ENCODE results near the gene PLA2G2D.

DNA sequence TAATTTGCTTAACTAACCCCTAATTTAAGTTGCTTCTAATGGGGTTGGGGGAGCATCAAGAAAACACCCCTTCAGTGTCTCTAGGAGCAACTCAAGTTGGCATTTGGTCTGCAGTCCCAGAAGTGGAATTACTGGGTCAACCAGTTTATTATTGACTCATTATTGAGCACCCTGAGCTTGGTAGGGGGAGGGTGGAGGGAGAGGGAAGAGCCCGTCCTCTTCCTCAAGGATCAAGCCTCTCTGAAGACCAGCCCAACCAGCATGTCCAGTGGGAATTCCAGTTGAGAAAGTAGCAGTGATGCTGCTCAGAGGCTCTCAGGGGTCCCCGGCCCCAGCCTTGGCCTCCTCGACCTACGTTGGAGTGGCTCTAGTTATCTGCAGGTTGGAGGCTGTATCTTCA lies 17.7 kb upstream of the PLA2G2D start:
- no peak for TF ChIP-seq ZBTB7A (tag by site-specific recombination; IDR thresholded peaks at IDR 0.05; ENCODE audit: low read depth)
- TF ChIP-seq ZNF184 (tag by site-specific recombination; IDR thresholded peaks at IDR 0.05), result no peak
- TF ChIP-seq SCRT1 (tag by site-specific recombination; IDR thresholded peaks at IDR 0.05; ENCODE audit: borderline replicate concordance), result no peak
- TF ChIP-seq, protein P1, sequence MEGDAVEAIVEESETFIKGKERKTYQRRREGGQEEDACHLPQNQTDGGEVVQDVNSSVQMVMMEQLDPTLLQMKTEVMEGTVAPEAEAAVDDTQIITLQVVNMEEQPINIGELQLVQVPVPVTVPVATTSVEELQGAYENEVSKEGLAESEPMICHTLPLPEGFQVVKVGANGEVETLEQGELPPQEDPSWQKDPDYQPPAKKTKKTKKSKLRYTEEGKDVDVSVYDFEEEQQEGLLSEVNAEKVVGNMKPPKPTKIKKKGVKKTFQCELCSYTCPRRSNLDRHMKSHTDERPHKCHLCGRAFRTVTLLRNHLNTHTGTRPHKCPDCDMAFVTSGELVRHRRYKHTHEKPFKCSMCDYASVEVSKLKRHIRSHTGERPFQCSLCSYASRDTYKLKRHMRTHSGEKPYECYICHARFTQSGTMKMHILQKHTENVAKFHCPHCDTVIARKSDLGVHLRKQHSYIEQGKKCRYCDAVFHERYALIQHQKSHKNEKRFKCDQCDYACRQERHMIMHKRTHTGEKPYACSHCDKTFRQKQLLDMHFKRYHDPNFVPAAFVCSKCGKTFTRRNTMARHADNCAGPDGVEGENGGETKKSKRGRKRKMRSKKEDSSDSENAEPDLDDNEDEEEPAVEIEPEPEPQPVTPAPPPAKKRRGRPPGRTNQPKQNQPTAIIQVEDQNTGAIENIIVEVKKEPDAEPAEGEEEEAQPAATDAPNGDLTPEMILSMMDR (tag by site-specific recombination; IDR thresholded peaks at IDR 0.05), result no peak
- no peak for TF ChIP-seq ZNF433 (tag by site-specific recombination; IDR thresholded peaks at IDR 0.05; ENCODE audit: low read depth)
- no peak for TF ChIP-seq ZNF585B (tag by site-specific recombination; IDR thresholded peaks at IDR 0.05)
- TF ChIP-seq ZNF335 (tag by site-specific recombination; conservative IDR thresholded peaks at IDR 0.05), result no peak
- TF ChIP-seq ZNF214 (tag by site-specific recombination; IDR thresholded peaks at IDR 0.05; ENCODE audit: borderline replicate concordance), result no peak
- TF ChIP-seq ZNF768 (tag by site-specific recombination; IDR thresholded peaks at IDR 0.05), result no peak
- TF ChIP-seq, protein P2, sequence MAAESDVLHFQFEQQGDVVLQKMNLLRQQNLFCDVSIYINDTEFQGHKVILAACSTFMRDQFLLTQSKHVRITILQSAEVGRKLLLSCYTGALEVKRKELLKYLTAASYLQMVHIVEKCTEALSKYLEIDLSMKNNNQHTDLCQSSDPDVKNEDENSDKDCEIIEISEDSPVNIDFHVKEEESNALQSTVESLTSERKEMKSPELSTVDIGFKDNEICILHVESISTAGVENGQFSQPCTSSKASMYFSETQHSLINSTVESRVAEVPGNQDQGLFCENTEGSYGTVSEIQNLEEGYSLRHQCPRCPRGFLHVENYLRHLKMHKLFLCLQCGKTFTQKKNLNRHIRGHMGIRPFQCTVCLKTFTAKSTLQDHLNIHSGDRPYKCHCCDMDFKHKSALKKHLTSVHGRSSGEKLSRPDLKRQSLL (tag by site-specific recombination; IDR thresholded peaks at IDR 0.05), result no peak
- no peak for TF ChIP-seq REST (tag by site-specific recombination; IDR thresholded peaks at IDR 0.05)
- TF ChIP-seq KLF17 (tag by site-specific recombination; IDR thresholded peaks at IDR 0.05), result no peak
- no peak for TF ChIP-seq ZNF274 (IDR thresholded peaks at IDR 0.05; ENCODE audit: low read length)
- no peak for TF ChIP-seq ZNF274 (tag by site-specific recombination; IDR thresholded peaks at IDR 0.05; ENCODE audit: borderline replicate concordance)
- TF ChIP-seq, protein P3, sequence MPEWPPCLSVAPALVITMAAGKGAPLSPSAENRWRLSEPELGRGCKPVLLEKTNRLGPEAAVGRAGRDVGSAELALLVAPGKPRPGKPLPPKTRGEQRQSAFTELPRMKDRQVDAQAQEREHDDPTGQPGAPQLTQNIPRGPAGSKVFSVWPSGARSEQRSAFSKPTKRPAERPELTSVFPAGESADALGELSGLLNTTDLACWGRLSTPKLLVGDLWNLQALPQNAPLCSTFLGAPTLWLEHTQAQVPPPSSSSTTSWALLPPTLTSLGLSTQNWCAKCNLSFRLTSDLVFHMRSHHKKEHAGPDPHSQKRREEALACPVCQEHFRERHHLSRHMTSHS (tag by site-specific recombination; IDR thresholded peaks at IDR 0.05), result no peak

Data from HEK293 (cell line).